HCT116 (cell line): ENCODE measurements around the gene FRMPD4. TPM values are rescaled to one million over a fixed set of nuclear protein-coding genes. Genes with fewer than 3 reads are reported as not detected.

ENCODE experiments used
- ATAC-seq: fragments of 200-7000 bp; cut with Tn5 transposase; 2 replicates; pipeline ENCODE4 v1.9.1; 2020; ENCODE audit warnings: mild to moderate bottlenecking, moderate library complexity
- BruUV-seq: library from RNA; stranded (reverse); fragments of 400-500 nt; replicated peaks from 2 replicates; lab custom pipeline; 2021; lab: Mats Ljungman, UMichigan
- CTCF ChIA-PET: fragments of 300-600 bp; sonication (Branson Sonifier 250); formaldehyde crosslinking; loops from one replicate; lab custom pipeline; 2021; ENCODE audit warnings: antibody characterized with exemption; lab: Charles Lee
- POLR2A ChIA-PET: fragments of 300-600, 350-600 bp; sonication (Branson Sonifier 250); formaldehyde crosslinking; loops from one replicate; lab custom pipeline; 2021; ENCODE audit warnings: antibody characterized with exemption; lab: Charles Lee
- RAD21 ChIA-PET, 2 experiments: fragments of 300-600 bp; sonication (Branson Sonifier 250); formaldehyde crosslinking; loops; one replicate each; lab custom pipeline; 2023; ENCODE audit warnings: low total read pairs in 2 of 2; ENCODE audit not compliant: uncharacterized antibody in 2 of 2, unreplicated experiment in 2 of 2, low non-redundant PET in 1 of 2; lab: Charles Lee
- DNase-seq: peaks from one replicate; pipeline ENCODE4 v3.0.0-alpha.2; 2010; ENCODE audit warnings: low read depth, low spot score
- H2AFZ ChIP-seq: fragments of 200-600 bp; shearing (Covaris generic), sonication (generic); 2 replicates; pipeline ENCODE4 v1.6.1; 2017; ENCODE audit warnings: low read depth, mixed run types, mixed read lengths, antibody characterized with exemption, low read length; ENCODE audit not compliant: poor library complexity, severe bottlenecking
- H3K27ac ChIP-seq: 2 replicates; pipeline ENCODE4 v1.5.1; 2012; ENCODE audit warnings: low read depth, low read length
- H3K27me3 ChIP-seq: fragments of 200-600 bp; sonication (generic); 2 replicates; pipeline ENCODE4 v1.6.1; 2016; ENCODE audit warnings: mixed run types, low read length, mixed read lengths; ENCODE audit not compliant: insufficient read depth
- H3K36me3 ChIP-seq, 2 experiments: fragments of 200-500 bp in 1 of 2; fragments of 200-600 bp in 1 of 2; sonication (Bioruptor generic) in 1 of 2; sonication (generic) in 1 of 2; 2 replicates each; pipeline versions ENCODE4 v1.5.1 to v1.6.1; 2014 to 2016; ENCODE audit warnings: low read length in 2 of 2, inconsistent platforms in 1 of 2, mixed read lengths in 1 of 2, mixed run types in 1 of 2; ENCODE audit not compliant: insufficient read depth in 2 of 2, control insufficient read depth in 1 of 2
- H3K4me1 ChIP-seq, 2 experiments: fragments of 200-600 bp in 1 of 2; sonication (generic) in 1 of 2; 2 replicates each; pipeline versions ENCODE4 v1.5.1 to v1.6.1; 2012 to 2017; ENCODE audit warnings: low read length in 2 of 2, inconsistent platforms in 1 of 2, mild to moderate bottlenecking in 1 of 2, mixed read lengths in 1 of 2, mixed run types in 1 of 2, moderate library complexity in 1 of 2; ENCODE audit not compliant: insufficient read depth in 2 of 2, control insufficient read depth in 1 of 2
- H3K4me2 ChIP-seq: fragments of 200-600 bp; sonication (generic); 2 replicates; pipeline ENCODE4 v1.6.1; 2017; ENCODE audit warnings: mixed run types, low read length, mixed read lengths
- H3K4me3 ChIP-seq, 2 experiments: fragments of 200-600 bp in 1 of 2; sonication (generic) in 1 of 2; replicated peaks in 1 of 2; 2 replicates each; pipeline ENCODE4 v1.5.1; 2011 to 2016; ENCODE audit warnings: low read length in 2 of 2, control low read depth in 1 of 2, low read depth in 1 of 2, mild to moderate bottlenecking in 1 of 2, mixed read lengths in 1 of 2, mixed run types in 1 of 2
- H3K79me2 ChIP-seq: fragments of 200-600 bp; sonication (generic); 2 replicates; pipeline ENCODE4 v1.6.1; 2017; ENCODE audit warnings: mild to moderate bottlenecking, mixed run types, low read length, moderate library complexity, mixed read lengths; ENCODE audit not compliant: insufficient read depth
- H3K9ac ChIP-seq: fragments of 200-600 bp; sonication (generic); 2 replicates; pipeline ENCODE4 v1.6.1; 2016; ENCODE audit warnings: low read length, mixed read lengths
- H3K9me2 ChIP-seq: fragments of 200-600 bp; sonication (generic), shearing (Covaris generic); 2 replicates; pipeline ENCODE4 v1.6.1; 2017; ENCODE audit warnings: mixed run types, mild to moderate bottlenecking, moderate library complexity; ENCODE audit not compliant: insufficient read depth
- H3K9me3 ChIP-seq, 2 experiments: fragments of 200-500 bp in 1 of 2; fragments of 200-600 bp in 1 of 2; sonication (Bioruptor generic) in 1 of 2; sonication (generic) in 1 of 2; 2 replicates each; pipeline ENCODE4 v1.6.1; 2014 to 2017; ENCODE audit warnings: low read length in 2 of 2, mixed read lengths in 2 of 2, inconsistent platforms in 1 of 2, low read depth in 1 of 2, mild to moderate bottlenecking in 1 of 2, mixed run types in 1 of 2, moderate library complexity in 1 of 2; ENCODE audit not compliant: control insufficient read depth in 1 of 2, insufficient read depth in 1 of 2
- H4K20me1 ChIP-seq: fragments of 200-600 bp; sonication (generic), shearing (Covaris generic); 2 replicates; pipeline ENCODE4 v1.6.1; 2017; ENCODE audit warnings: mixed run types, mild to moderate bottlenecking, moderate library complexity; ENCODE audit not compliant: insufficient read depth
- ATF3 ChIP-seq: IDR thresholded peaks from 2 replicates; pipeline ENCODE4 v1.6.1; 2012
- CBX3 ChIP-seq: IDR thresholded peaks from 2 replicates; pipeline ENCODE4 v1.6.1; 2012; ENCODE audit warnings: low read depth
- CEBPB ChIP-seq: IDR thresholded peaks from 2 replicates; pipeline ENCODE4 v1.6.1; 2012; ENCODE audit warnings: low read depth
- EGR1 ChIP-seq: IDR thresholded peaks from 2 replicates; pipeline ENCODE4 v1.6.1; 2012; ENCODE audit warnings: low read depth
- EZH2phosphoT487 ChIP-seq: fragments of 200-600 bp; IDR thresholded peaks from 2 replicates; pipeline ENCODE4 v1.6.1; 2018; ENCODE audit warnings: antibody characterized with exemption, borderline replicate concordance
- POLR2AphosphoS5 ChIP-seq: IDR thresholded peaks from 2 replicates; pipeline ENCODE4 v1.6.1; 2011; ENCODE audit warnings: mild to moderate bottlenecking, low read depth, low read length, moderate library complexity
- RAD21 ChIP-seq: IDR thresholded peaks from 2 replicates; pipeline ENCODE4 v1.6.1; 2012; ENCODE audit warnings: low read depth, mild to moderate bottlenecking
- SIN3A ChIP-seq: IDR thresholded peaks from 2 replicates; pipeline ENCODE4 v1.6.1; 2012; ENCODE audit warnings: low read depth
- SP1 ChIP-seq: IDR thresholded peaks from 2 replicates; pipeline ENCODE4 v1.6.1; 2012; ENCODE audit warnings: low read depth
- SRF ChIP-seq: IDR thresholded peaks from 2 replicates; pipeline ENCODE4 v1.6.1; 2012; ENCODE audit warnings: low read depth
- ZNF274 ChIP-seq: fragments of 200-500 bp; sonication (Bioruptor generic); IDR thresholded peaks from 2 replicates; pipeline ENCODE4 v1.6.1; 2014; ENCODE audit warnings: mild to moderate bottlenecking, low read depth, low read length, inconsistent platforms
- intact Hi-C: fragments of 100-400 bp; cut with micrococcal nuclease; formaldehyde crosslinking; loops from 2 replicates; pipeline ENCODE4 v1.10.0; 2022
- total RNA-seq: library from RNA; stranded (reverse); gene quantifications from one replicate; pipeline ENCODE4 v1.2.1, GENCODE V29; 2021; ENCODE audit not compliant: unreplicated experiment
- TF ChIP-seq, protein P1 (sequence below): IDR thresholded peaks from 2 replicates; pipeline ENCODE4 v1.6.1; 2012

The FRMPD4 gene
- total RNA-seq, 1 experiment from 2014 or later: not detected

GRCh38 chrX:12419591-12419990 lies 281.3 kb downstream of the FRMPD4 start (continued):
- TF ChIP-seq SIN3A: no peak
- no peak for TF ChIP-seq EZH2phosphoT487
- TF ChIP-seq, protein P1, sequence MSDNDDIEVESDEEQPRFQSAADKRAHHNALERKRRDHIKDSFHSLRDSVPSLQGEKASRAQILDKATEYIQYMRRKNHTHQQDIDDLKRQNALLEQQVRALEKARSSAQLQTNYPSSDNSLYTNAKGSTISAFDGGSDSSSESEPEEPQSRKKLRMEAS: no peak
- TF ChIP-seq ATF3: no peak
- no peak for TF ChIP-seq CBX3
- no peak for TF ChIP-seq SRF

GRCh38 chrX:12421918-12422317 lies 283.6 kb downstream of the FRMPD4 start:
- no peak overlapping the region for H3K4me3 ChIP-seq
- no peak overlapping the region for H3K4me2 ChIP-seq
- no peak overlapping the region for H3K9ac ChIP-seq
- no peaks in the 10 kb centered on the region for H3K79me2 ChIP-seq
- no peak for TF ChIP-seq POLR2AphosphoS5
- TF ChIP-seq ZNF274: no peak
- no peak for TF ChIP-seq RAD21
- TF ChIP-seq ATF3: no peak
- TF ChIP-seq EGR1: no peak
- no peak for TF ChIP-seq SP1
- no peak for TF ChIP-seq CEBPB
- intact Hi-C loops: no loop called here
- ChIA-PET RAD21 (no interaction called here), POLR2A (no interaction called here), CTCF (no interaction called here)
- BruUV-seq: no TSS peak
- DNase-seq (no peak), ATAC-seq (no peak)
- no peaks in the 10 kb centered on the region for H4K20me1 ChIP-seq
- H2AFZ ChIP-seq: no peak overlapping the region
- no peak overlapping the region for H3K27ac ChIP-seq
- no peaks in the 10 kb centered on the region for H3K36me3 ChIP-seq
- H3K9me3 ChIP-seq: no peaks in the 10 kb centered on the region
- no peaks in the 10 kb centered on the region for H3K9me2 ChIP-seq
- H3K27me3 ChIP-seq: no peaks in the 10 kb centered on the region
- no peaks in the 10 kb centered on the region for H3K4me1 ChIP-seq
